Right lobe of liver (tissue), 4 donors: ENCODE measurements around the gene ZNF432.

Experiments
- CTCF ChIP-seq, 4 donors: fragments of 200-600 bp in 3 of 4; fragments of 450-650 bp in 1 of 4; IDR thresholded peaks; one replicate each; pipeline versions ENCODE4 v1.5.1 to v1.8.0; 2016 to 2022; ENCODE audit warnings: antibody characterized with exemption in 4 of 4, mild to moderate bottlenecking in 2 of 4
- POLR2A ChIP-seq: fragments of 450-650 bp; IDR thresholded peaks from one replicate; pipeline ENCODE4 v1.6.1; 2017; ENCODE audit warnings: antibody characterized with exemption, mild to moderate bottlenecking
- donor health status: DM: no; HTN: no; CAD: no.
- donor health status: DM: no; HTN: no; CAD: no.
- donor health status: DM: no; HTN: yes; CAD: no.

DNA sequence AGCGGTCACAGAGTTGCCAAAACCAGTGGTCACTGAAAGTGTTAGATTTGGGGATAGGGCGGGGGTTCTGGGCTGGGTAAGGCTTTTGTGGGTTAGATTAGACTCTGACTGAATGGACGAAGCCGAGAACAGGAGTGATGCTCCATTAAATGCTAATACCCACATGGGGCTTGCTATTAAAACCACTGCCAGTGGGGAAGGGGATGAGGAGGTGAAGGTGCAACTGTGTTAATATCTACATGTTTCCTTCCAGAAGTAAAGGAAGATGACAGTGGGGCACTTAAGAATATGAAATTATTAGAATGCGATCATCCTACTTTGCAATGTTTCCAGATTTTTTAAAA lies 19.9 kb downstream of the ZNF432 start:
- TF ChIP-seq CTCF (IDR thresholded peaks at IDR 0.05), result no peak
- no peak for TF ChIP-seq POLR2A
